GM12878 (cell line): ENCODE measurements around the gene CTR9. TPM values are rescaled to one million over a fixed set of nuclear protein-coding genes. Genes with fewer than 3 reads are reported as not detected.
A peak's percentile ranks its signal among the peaks of the same experiment; 100 is the strongest.

ENCODE experiments used
- RB1 ChIP-seq: fragments of 450-650 bp; formaldehyde crosslinking; IDR thresholded peaks from 2 replicates; pipeline ENCODE4 v1.6.1; 2017; ENCODE audit warnings: mild to moderate bottlenecking, borderline replicate concordance
- REST ChIP-seq: IDR thresholded peaks from 2 replicates; pipeline ENCODE4 v1.6.1; 2012; ENCODE audit warnings: mild to moderate bottlenecking, low read depth, low read length
- SKIL ChIP-seq: fragments of 450-650 bp; IDR thresholded peaks from 2 replicates; pipeline ENCODE4 v1.6.1; 2017; ENCODE audit warnings: mild to moderate bottlenecking, low read depth, inconsistent platforms; ENCODE audit not compliant: poor library complexity, severe bottlenecking
- TBL1XR1 ChIP-seq: IDR thresholded peaks from 2 replicates; pipeline ENCODE4 v1.6.1; 2012; ENCODE audit warnings: low read depth, low read length, improper control_type of control experiment
- WRNIP1 ChIP-seq: IDR thresholded peaks from 2 replicates; pipeline ENCODE4 v1.6.1; 2011; ENCODE audit warnings: low read depth, low read length, improper control_type of control experiment, borderline replicate concordance
- ZBTB33 ChIP-seq: fragments of 450-650 bp; IDR thresholded peaks from 2 replicates; pipeline ENCODE4 v1.6.1; 2017; ENCODE audit warnings: mild to moderate bottlenecking
- ZNF592 ChIP-seq: fragments of 450-650 bp; IDR thresholded peaks from 2 replicates; pipeline ENCODE4 v1.6.1; 2017; ENCODE audit warnings: mild to moderate bottlenecking, moderate library complexity
- polyA plus RNA-seq, 11 experiments: library from polyadenylated mRNA; depleted of rRNA in 4 of 11; unstranded in 6 of 11; stranded (reverse) in 5 of 11; fragments of >200 nt; fragmentation: Nextera tagmentation in 4 of 11; fragmentation: Illumina TruSeq in 1 of 11; extraction: Ambion mirVana in 4 of 11; extraction: Trizol in 1 of 11; gene quantifications; 1 replicate in 1 of 11; 2 replicates in 10 of 11; pipeline versions ENCODE4 v1.2.1 to v1.2.3, GENCODE V29; 2011 to 2016; ENCODE audit warnings: inconsistent platforms in 2 of 11, missing spikeins in 2 of 11, low read depth in 1 of 11
- total RNA-seq, 4 experiments: library from RNA; depleted of rRNA in 3 of 4; stranded (reverse); fragments of >200 nt in 3 of 4; fragmentation: Illumina TruSeq in 1 of 4; extraction: Trizol in 1 of 4; gene quantifications; 2 replicates each; pipeline versions ENCODE4 v1.2.1 to v1.2.3, GENCODE V29; 2013 to 2021
- TF ChIP-seq, protein P1 (sequence below): fragments of 450-650 bp; formaldehyde crosslinking; IDR thresholded peaks from 2 replicates; pipeline ENCODE4 v1.5.0; 2022; ENCODE audit warnings: mild to moderate bottlenecking, missing genetic modification characterization

CTR9 gene
- total and polyA plus RNA-seq, 10 of the 15 experiments (the other 5 are each of a cell fraction or from before 2014, with no cell fraction given), result 13.9 to 54.9 (median 28.9) TPM

DNA sequence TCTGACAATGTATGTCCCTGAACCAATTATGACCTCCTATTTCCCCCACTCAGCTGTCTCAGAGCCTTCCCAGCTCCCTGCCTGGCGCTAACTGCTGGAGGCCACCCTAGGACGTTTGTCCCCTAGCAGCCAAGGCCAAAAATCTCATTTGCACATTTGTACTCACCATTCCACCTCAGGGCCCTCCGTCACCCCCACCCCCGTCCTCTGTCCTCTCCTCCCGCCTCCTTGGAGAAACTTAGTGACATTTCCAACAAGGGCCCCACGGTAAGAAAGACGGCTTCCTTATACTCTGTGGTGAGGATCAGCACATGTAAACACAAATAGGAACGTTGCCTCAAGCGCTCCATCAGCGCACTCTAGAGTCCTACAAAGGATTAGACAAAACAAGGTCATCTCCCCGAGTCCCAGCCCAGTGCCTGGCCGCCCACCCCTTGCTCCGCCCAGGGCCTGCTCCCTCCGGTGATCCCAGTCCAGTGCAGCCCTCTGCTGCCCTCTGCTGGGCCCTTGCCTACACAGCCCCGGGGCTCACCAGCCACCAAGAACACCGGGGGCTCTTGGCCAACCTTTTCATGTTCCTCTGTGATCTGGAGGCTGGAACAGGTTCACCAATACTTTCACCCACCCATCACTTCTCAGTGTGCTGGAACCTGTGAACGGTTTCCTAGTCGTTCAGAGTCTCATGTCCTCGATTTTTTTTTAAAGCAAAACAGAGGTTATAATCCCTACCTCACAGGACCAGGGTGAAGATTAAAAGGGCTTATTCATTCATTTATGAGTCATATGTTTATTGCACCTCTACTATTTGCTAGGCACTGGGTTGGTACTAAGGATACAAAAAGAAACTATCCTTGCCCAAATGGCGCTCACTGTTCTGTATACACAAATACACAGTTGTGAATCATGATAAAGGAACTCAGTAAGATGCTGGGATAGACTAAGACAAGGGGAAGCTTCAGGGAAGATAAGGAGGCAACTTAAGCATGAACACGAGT lies 15.3 kb upstream of the CTR9 start (continued):
- peak; percentile 73; the same call in 1 of the 2 replicates for TF ChIP-seq RB1
- TF ChIP-seq SKIL, result peak; percentile 23
- TF ChIP-seq REST, result no peak
- TF ChIP-seq, protein P1, sequence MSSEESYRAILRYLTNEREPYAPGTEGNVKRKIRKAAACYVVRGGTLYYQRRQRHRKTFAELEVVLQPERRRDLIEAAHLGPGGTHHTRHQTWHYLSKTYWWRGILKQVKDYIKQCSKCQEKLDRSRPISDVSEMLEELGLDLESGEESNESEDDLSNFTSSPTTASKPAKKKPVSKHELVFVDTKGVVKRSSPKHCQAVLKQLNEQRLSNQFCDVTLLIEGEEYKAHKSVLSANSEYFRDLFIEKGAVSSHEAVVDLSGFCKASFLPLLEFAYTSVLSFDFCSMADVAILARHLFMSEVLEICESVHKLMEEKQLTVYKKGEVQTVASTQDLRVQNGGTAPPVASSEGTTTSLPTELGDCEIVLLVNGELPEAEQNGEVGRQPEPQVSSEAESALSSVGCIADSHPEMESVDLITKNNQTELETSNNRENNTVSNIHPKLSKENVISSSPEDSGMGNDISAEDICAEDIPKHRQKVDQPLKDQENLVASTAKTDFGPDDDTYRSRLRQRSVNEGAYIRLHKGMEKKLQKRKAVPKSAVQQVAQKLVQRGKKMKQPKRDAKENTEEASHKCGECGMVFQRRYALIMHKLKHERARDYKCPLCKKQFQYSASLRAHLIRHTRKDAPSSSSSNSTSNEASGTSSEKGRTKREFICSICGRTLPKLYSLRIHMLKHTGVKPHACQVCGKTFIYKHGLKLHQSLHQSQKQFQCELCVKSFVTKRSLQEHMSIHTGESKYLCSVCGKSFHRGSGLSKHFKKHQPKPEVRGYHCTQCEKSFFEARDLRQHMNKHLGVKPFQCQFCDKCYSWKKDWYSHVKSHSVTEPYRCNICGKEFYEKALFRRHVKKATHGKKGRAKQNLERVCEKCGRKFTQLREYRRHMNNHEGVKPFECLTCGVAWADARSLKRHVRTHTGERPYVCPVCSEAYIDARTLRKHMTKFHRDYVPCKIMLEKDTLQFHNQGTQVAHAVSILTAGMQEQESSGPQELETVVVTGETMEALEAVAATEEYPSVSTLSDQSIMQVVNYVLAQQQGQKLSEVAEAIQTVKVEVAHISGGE, result no peak
- no peak for TF ChIP-seq WRNIP1
- TF ChIP-seq ZNF592, result no peak
- no peak for TF ChIP-seq ZBTB33
- TF ChIP-seq TBL1XR1, result no peak
- TF ChIP-seq, all 136 proteins: peak for 17
